ENCODE results near the gene CYBA.
"Not testable (repeated sequence)": the region's sequence is repeated elsewhere in the genome, so short reads cannot be mapped to it uniquely, and the experiment has no call there.

The CYBA gene

DNA sequence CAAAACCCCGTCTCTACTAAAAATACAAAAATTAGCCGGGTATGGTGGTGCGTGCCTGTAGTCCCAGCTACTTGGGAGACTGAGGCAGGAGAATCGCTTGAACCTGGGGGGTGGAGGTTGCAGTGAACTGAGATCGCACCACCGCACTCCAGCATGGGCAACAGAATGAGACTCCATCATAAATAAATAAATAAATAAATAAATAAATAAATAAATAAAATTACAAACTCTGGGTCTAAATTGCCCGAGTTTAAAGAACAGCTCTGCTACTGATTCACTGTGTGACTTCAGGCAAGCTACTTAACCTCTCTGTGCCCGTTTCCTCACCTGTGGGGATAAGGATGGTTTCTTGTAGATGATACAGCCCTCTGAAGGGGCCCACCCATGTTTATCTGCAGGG lies 18.6 kb upstream of the CYBA start:
- H3K18ac ChIP-seq (ENCODE audit: low read length); H4K12ac ChIP-seq (ENCODE audit: low read depth, low read length); H2BK12ac ChIP-seq (ENCODE audit: low read length); DNase-seq; H3K79me1 ChIP-seq (ENCODE audit: low read length); H2BK120ac ChIP-seq (ENCODE audit: insufficient read depth, low read length, poor library complexity); H3K79me2 ChIP-seq (ENCODE audit: control insufficient read depth, insufficient read depth, low read length, poor library complexity); H2BK5ac ChIP-seq (ENCODE audit: low read depth, low read length, poor library complexity); H3K23ac ChIP-seq (ENCODE audit: low read length); H3K9me3 ChIP-seq (ENCODE audit: insufficient read depth, low read depth, low read length); H3K36me3 ChIP-seq (ENCODE audit: control insufficient read depth in 1 of 2, insufficient read depth in 2 of 2, low read length in 2 of 2); H3K9ac ChIP-seq (ENCODE audit: low read length); H3K4me2 ChIP-seq (ENCODE audit: low read length); H3K27me3 ChIP-seq (ENCODE audit: insufficient read depth, low read length); H3K27ac ChIP-seq (ENCODE audit: low read depth, low read length); H3K4ac ChIP-seq (ENCODE audit: low read depth, low read length); H2AFZ ChIP-seq (ENCODE audit: insufficient read depth, low read length, poor library complexity); H4K8ac ChIP-seq (ENCODE audit: low read depth, low read length); H3K4me1 ChIP-seq (ENCODE audit: control insufficient read depth in 1 of 2, insufficient read depth in 2 of 2, low read length in 2 of 2); H2AK5ac ChIP-seq (ENCODE audit: low read length); H4K91ac ChIP-seq (ENCODE audit: low read depth, low read length); H3K4me3 ChIP-seq (ENCODE audit: low read depth, low read length); H3K14ac ChIP-seq (ENCODE audit: low read length): not testable (repeated sequence)
- WGBS (ENCODE audit: extremely low coverage, insufficient coverage, insufficient read length) = no CpG with 5 or more reads among the region's 8 CpGs

DNA sequence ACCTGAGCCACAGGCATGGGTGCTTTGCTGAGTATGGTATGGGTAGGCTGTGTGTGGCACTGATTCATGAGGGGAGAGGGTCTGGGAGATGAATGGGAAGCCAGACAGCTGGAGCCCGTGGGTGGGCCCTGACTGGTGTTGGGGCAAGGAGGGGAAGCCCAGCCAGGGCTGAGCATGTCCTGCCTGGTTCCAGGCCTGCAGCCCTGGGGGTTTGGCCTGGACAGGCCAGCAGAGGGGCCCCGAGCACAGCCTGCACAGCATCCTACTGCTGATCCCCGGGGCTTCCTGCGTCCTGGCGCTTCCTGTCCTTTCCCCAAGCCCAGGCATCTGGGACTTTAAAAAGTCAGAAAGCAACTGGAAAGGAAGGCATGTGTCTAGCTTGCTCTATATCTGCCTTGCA lies 16.6 kb upstream of the CYBA start:
- no peak overlapping the region for H3K4ac ChIP-seq (ENCODE audit: low read depth, low read length)
- H3K4me3 ChIP-seq (ENCODE audit: low read depth, low read length) = no peak overlapping the region
- peaks cover 3 to 7% of the 10 kb centered on the region in 2 experiments for H3K4me1 ChIP-seq (ENCODE audit: control insufficient read depth in 1 of 2, insufficient read depth in 2 of 2, low read length in 2 of 2)
- no peak overlapping the region for H2BK5ac ChIP-seq (ENCODE audit: low read depth, low read length, poor library complexity)
- no peaks in the 10 kb centered on the region for H3K27me3 ChIP-seq (ENCODE audit: insufficient read depth, low read length)
- no peak overlapping the region for H4K12ac ChIP-seq (ENCODE audit: low read depth, low read length)
- no peak overlapping the region for H2AK5ac ChIP-seq (ENCODE audit: low read length)
- peaks cover 12% of the 10 kb centered on the region for H3K79me2 ChIP-seq (ENCODE audit: control insufficient read depth, insufficient read depth, low read length, poor library complexity)
- peaks cover 12% of the 10 kb centered on the region for H3K79me1 ChIP-seq (ENCODE audit: low read length)
- no peak overlapping the region for H2BK120ac ChIP-seq (ENCODE audit: insufficient read depth, low read length, poor library complexity)
- no peak overlapping the region for H4K91ac ChIP-seq (ENCODE audit: low read depth, low read length)
- H3K36me3 ChIP-seq (ENCODE audit: control insufficient read depth in 1 of 2, insufficient read depth in 2 of 2, low read length in 2 of 2) = peaks cover 5 to 6% of the 10 kb centered on the region in 2 experiments
- H4K8ac ChIP-seq (ENCODE audit: low read depth, low read length) = peak overlapping the region; percentile 36
- peak overlapping the region; percentile 17 for H3K18ac ChIP-seq (ENCODE audit: low read length)
- H3K23ac ChIP-seq (ENCODE audit: low read length) = no peak overlapping the region
- H3K27ac ChIP-seq (ENCODE audit: low read depth, low read length) = no peak overlapping the region
- DNase-seq = no peak
- H2AFZ ChIP-seq (ENCODE audit: insufficient read depth, low read length, poor library complexity) = no peak overlapping the region
- H3K4me2 ChIP-seq (ENCODE audit: low read length) = no peak overlapping the region
- no CpG with 5 or more reads among the region's 5 CpGs for WGBS (ENCODE audit: extremely low coverage, insufficient coverage, insufficient read length)
- no peak overlapping the region for H3K9ac ChIP-seq (ENCODE audit: low read length)
- H2BK12ac ChIP-seq (ENCODE audit: low read length) = no peak overlapping the region
- no peak overlapping the region for H3K14ac ChIP-seq (ENCODE audit: low read length)
- H3K9me3 ChIP-seq (ENCODE audit: insufficient read depth, low read depth, low read length) = peaks cover 6% of the 10 kb centered on the region

GRCh38 chr16:88665570-88665969 lies 14.7 kb upstream of the CYBA start:
- H3K14ac ChIP-seq (ENCODE audit: low read length) = no peak overlapping the region
- no peak overlapping the region for H2AK5ac ChIP-seq (ENCODE audit: low read length)
- no peak overlapping the region for H4K12ac ChIP-seq (ENCODE audit: low read depth, low read length)
- H4K91ac ChIP-seq (ENCODE audit: low read depth, low read length) = no peak overlapping the region
- no peak overlapping the region for H3K9ac ChIP-seq (ENCODE audit: low read length)
- WGBS (ENCODE audit: extremely low coverage, insufficient coverage, insufficient read length) = no CpG with 5 or more reads among the region's 3 CpGs
- peaks cover 21% of the 10 kb centered on the region for H3K79me2 ChIP-seq (ENCODE audit: control insufficient read depth, insufficient read depth, low read length, poor library complexity)
- H3K9me3 ChIP-seq (ENCODE audit: insufficient read depth, low read depth, low read length) = peaks cover 2% of the 10 kb centered on the region
- H2BK12ac ChIP-seq (ENCODE audit: low read length) = no peak overlapping the region
- H2AFZ ChIP-seq (ENCODE audit: insufficient read depth, low read length, poor library complexity) = no peak overlapping the region
- no peak overlapping the region for H3K27ac ChIP-seq (ENCODE audit: low read depth, low read length)
- peaks cover 5 to 6% of the 10 kb centered on the region in 2 experiments for H3K36me3 ChIP-seq (ENCODE audit: control insufficient read depth in 1 of 2, insufficient read depth in 2 of 2, low read length in 2 of 2)
- H3K4me1 ChIP-seq (ENCODE audit: control insufficient read depth in 1 of 2, insufficient read depth in 2 of 2, low read length in 2 of 2) = peaks cover 5 to 11% of the 10 kb centered on the region in 2 experiments
- no peak overlapping the region for H3K18ac ChIP-seq (ENCODE audit: low read length)
- no peak overlapping the region for H4K8ac ChIP-seq (ENCODE audit: low read depth, low read length)
- DNase-seq = no peak
- H3K27me3 ChIP-seq (ENCODE audit: insufficient read depth, low read length) = no peaks in the 10 kb centered on the region
- peaks cover 16% of the 10 kb centered on the region for H3K79me1 ChIP-seq (ENCODE audit: low read length)
- H3K4ac ChIP-seq (ENCODE audit: low read depth, low read length) = no peak overlapping the region
- H2BK5ac ChIP-seq (ENCODE audit: low read depth, low read length, poor library complexity) = no peak overlapping the region
- H3K4me3 ChIP-seq (ENCODE audit: low read depth, low read length) = no peak overlapping the region
- no peak overlapping the region for H2BK120ac ChIP-seq (ENCODE audit: insufficient read depth, low read length, poor library complexity)
- H3K23ac ChIP-seq (ENCODE audit: low read length) = no peak overlapping the region
- H3K4me2 ChIP-seq (ENCODE audit: low read length) = no peak overlapping the region

GRCh38 chr16:88665148-88665547 lies 14.3 kb upstream of the CYBA start:
- H4K91ac ChIP-seq (ENCODE audit: low read depth, low read length) = no peak overlapping the region
- H3K18ac ChIP-seq (ENCODE audit: low read length) = no peak overlapping the region
- H3K9me3 ChIP-seq (ENCODE audit: insufficient read depth, low read depth, low read length) = peaks cover 2% of the 10 kb centered on the region
- no peak overlapping the region for H4K8ac ChIP-seq (ENCODE audit: low read depth, low read length)
- DNase-seq = no peak
- no peak overlapping the region for H3K4me2 ChIP-seq (ENCODE audit: low read length)
- peaks cover 5 to 12% of the 10 kb centered on the region in 2 experiments for H3K4me1 ChIP-seq (ENCODE audit: control insufficient read depth in 1 of 2, insufficient read depth in 2 of 2, low read length in 2 of 2)
- peaks cover 16% of the 10 kb centered on the region for H3K79me1 ChIP-seq (ENCODE audit: low read length)
- no peak overlapping the region for H2AK5ac ChIP-seq (ENCODE audit: low read length)
- no peak overlapping the region for H2AFZ ChIP-seq (ENCODE audit: insufficient read depth, low read length, poor library complexity)
- H2BK12ac ChIP-seq (ENCODE audit: low read length) = no peak overlapping the region
- H3K4me3 ChIP-seq (ENCODE audit: low read depth, low read length) = no peak overlapping the region
- H4K12ac ChIP-seq (ENCODE audit: low read depth, low read length) = no peak overlapping the region
- H2BK120ac ChIP-seq (ENCODE audit: insufficient read depth, low read length, poor library complexity) = no peak overlapping the region
- H3K14ac ChIP-seq (ENCODE audit: low read length) = no peak overlapping the region
- H3K23ac ChIP-seq (ENCODE audit: low read length) = no peak overlapping the region
- H3K27ac ChIP-seq (ENCODE audit: low read depth, low read length) = no peak overlapping the region
- H3K27me3 ChIP-seq (ENCODE audit: insufficient read depth, low read length) = no peaks in the 10 kb centered on the region
- WGBS (ENCODE audit: extremely low coverage, insufficient coverage, insufficient read length) = no CpG with 5 or more reads among the region's 4 CpGs
- H3K4ac ChIP-seq (ENCODE audit: low read depth, low read length) = no peak overlapping the region
- peaks cover 5 to 8% of the 10 kb centered on the region in 2 experiments for H3K36me3 ChIP-seq (ENCODE audit: control insufficient read depth in 1 of 2, insufficient read depth in 2 of 2, low read length in 2 of 2)
- H3K9ac ChIP-seq (ENCODE audit: low read length) = no peak overlapping the region
- H2BK5ac ChIP-seq (ENCODE audit: low read depth, low read length, poor library complexity) = no peak overlapping the region
- peaks cover 21% of the 10 kb centered on the region for H3K79me2 ChIP-seq (ENCODE audit: control insufficient read depth, insufficient read depth, low read length, poor library complexity)

Data from trophoblast cell (in vitro differentiated cells and primary cell).